Omental fat pad (tissue), 4 donors: ENCODE results near the gene ATG14. TPM values are rescaled to one million over a fixed set of nuclear protein-coding genes. Genes with fewer than 3 reads are reported as not detected.
A peak's percentile ranks its signal among the peaks of the same experiment; 100 is the strongest.
"Not testable (repeated sequence)": the region's sequence is repeated elsewhere in the genome, so short reads cannot be mapped to it uniquely, and the experiment has no call there.

Experiments used
- ATAC-seq: fragments of 150-250 bp; one replicate; pipeline ENCODE4 v1.9.1; 2016; ENCODE audit warnings: mild to moderate bottlenecking, moderate library complexity; ENCODE audit not compliant: low FRiP score
- DNase-seq: peaks from one replicate; pipeline ENCODE4 v3.0.0-alpha.2; 2019; ENCODE audit warnings: low spot score
- CTCF ChIP-seq, 3 donors: fragments of 450-650 bp; IDR thresholded peaks; one replicate each; pipeline ENCODE4 v1.5.1; 2016 to 2017; ENCODE audit warnings: antibody characterized with exemption in 3 of 3, mild to moderate bottlenecking in 3 of 3, moderate library complexity in 2 of 3
- total RNA-seq, 4 donors: library from RNA; depleted of rRNA; stranded (reverse); fragments of >200 nt; gene quantifications; one replicate each; pipeline ENCODE4 v1.1.0, GENCODE V29; 2016

ATG14 gene
- total RNA-seq, 4 donors from 2014 or later: 7.3 to 14.8 (median 8.0) TPM

GRCh38 chr14:55347040-55347439 is 64.6 kb downstream of the ATG14 start:
- no peak for TF ChIP-seq CTCF (IDR thresholded peaks at IDR 0.05)
- DNase-seq (no peak), ATAC-seq (no peak)

GRCh38 chr14:55344582-55345163 is 67.0 kb downstream of the ATG14 start:
- ATAC-seq, DNase-seq: not testable (repeated sequence)

- DNase-seq (no peak), ATAC-seq (no peak)
- no peak for TF ChIP-seq CTCF (IDR thresholded peaks at IDR 0.05)
Measured at GRCh38 chr14:55341781-55342180, 69.8 kb downstream of the ATG14 start.

- ATAC-seq: no peak
- DNase-seq: no peak
- TF ChIP-seq CTCF (IDR thresholded peaks at IDR 0.05): no peak
Measured at GRCh38 chr14:55340482-55340881, 71.1 kb downstream of the ATG14 start.

GRCh38 chr14:55339770-55340169 is 71.9 kb downstream of the ATG14 start:
- ATAC-seq (peak; percentile 28), DNase-seq (no peak)
- no peak for TF ChIP-seq CTCF (IDR thresholded peaks at IDR 0.05)

- no peak for ATAC-seq
- no peak for DNase-seq
- TF ChIP-seq CTCF (IDR thresholded peaks at IDR 0.05): no peak
Measured at GRCh38 chr14:55336691-55337090, 74.9 kb downstream of the ATG14 start.

- no peak for TF ChIP-seq CTCF (IDR thresholded peaks at IDR 0.05)
- no peak for ATAC-seq
- no peak for DNase-seq
Measured at GRCh38 chr14:55336162-55336561, 75.5 kb downstream of the ATG14 start.
